Activated naive CD8-positive, alpha-beta T cell treated with anti-CD3 and anti-CD28 coated beads, Interleukin-2, amount 50 U/mL, for 16 hours (primary cell): ENCODE results near the gene LRRC27.

Experiments used
- DNase-seq: peaks from one replicate; pipeline ENCODE4 v3.0.0-alpha.2; 2020; ENCODE audit warnings: low read depth, low spot score

Gene LRRC27

GRCh38 chr10:132413226-132414205 is 81.5 kb downstream of the LRRC27 start:
- DNase-seq = no peak

GRCh38 chr10:132414402-132415016 is 82.5 kb downstream of the LRRC27 start:
- no peak for DNase-seq

GRCh38 chr10:132415255-132415654 is 83.3 kb downstream of the LRRC27 start:
- no peak for DNase-seq

DNA sequence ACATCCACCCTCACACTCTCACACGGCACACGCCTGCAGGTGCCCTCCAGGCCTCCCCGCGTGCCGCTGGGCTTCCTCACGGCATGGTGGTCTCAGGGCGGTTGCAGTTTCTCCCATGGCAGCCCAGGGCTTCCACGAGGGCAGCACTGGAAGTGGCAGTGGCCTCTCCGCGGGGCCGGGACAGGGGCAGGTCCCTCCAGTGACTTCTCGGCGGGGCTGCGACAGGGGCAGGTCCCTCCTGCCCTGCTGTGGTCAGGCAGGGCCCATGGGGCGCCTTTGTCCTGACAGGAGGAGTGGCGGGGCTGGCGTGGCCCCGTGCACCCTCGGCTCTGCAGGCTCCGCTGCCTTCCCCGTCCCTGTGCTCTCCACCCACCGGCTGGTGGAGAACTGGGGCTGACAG is 84.0 kb downstream of the LRRC27 start:
- no peak for DNase-seq

GRCh38 chr10:132416566-132417256 is 84.7 kb downstream of the LRRC27 start:
- DNase-seq = no peak

DNA sequence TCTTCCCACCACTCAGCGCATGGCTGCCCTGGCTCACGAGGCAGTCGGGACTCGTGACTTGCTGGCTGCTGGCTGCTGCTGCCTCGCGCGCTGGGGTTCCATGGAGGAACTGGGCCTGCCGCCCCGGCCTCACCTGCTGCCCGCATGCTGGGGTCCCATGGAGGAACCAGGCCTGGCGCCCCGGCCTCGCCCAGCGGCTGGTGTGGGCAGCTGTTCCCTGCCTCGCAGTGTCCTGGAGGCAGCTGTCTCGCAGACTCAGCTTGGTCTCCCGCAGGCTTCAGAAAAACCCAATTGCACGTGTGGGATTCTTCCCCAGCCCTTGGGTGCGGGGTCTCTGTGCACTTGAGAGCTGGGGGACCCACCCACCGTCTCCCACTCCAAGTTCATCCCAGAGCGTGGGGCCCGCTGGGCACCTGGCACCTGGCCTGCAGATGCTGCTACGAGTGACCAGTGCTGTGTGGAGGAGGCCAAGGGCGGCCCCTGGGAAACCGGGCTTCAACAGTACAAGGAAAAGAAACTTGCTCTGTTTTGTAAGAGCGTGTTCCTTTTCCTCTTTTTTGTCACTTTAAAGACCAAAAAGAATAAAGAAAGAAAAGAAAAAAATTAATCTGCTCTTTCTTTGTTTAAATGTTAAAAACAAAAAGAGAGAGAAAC is 85.4 kb downstream of the LRRC27 start:
- DNase-seq = no peak

DNA sequence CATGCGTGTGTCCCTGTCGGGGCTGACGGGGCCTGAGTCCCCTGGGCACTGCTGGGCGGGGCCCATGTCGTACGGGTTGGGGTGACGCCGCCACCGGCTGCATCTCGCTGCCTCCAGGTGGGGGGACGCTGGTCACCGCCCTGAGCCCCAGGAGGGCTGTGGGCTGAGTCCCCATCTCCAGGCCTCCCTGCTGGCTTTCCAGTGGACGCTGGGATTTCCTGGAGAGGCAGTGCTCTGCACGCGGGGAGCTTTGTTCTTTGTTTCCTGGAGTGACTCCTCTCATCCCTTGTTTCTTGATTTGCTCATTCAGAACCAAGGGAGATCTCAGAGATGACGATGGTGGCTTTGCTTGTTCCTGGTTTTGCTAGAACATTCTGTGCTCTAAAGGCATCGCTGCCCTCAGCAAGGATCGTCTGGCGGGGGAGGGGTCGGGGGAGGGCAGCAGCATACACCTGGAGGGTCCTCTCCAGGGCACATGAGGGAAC is 86.0 kb downstream of the LRRC27 start:
- DNase-seq = no peak

- no peak for DNase-seq
These were observed 86.8 kb downstream of the LRRC27 start for GRCh38 chr10:132418527-132419416.

- DNase-seq = no peak
These were observed 87.8 kb downstream of the LRRC27 start for GRCh38 chr10:132419538-132420468.

DNA sequence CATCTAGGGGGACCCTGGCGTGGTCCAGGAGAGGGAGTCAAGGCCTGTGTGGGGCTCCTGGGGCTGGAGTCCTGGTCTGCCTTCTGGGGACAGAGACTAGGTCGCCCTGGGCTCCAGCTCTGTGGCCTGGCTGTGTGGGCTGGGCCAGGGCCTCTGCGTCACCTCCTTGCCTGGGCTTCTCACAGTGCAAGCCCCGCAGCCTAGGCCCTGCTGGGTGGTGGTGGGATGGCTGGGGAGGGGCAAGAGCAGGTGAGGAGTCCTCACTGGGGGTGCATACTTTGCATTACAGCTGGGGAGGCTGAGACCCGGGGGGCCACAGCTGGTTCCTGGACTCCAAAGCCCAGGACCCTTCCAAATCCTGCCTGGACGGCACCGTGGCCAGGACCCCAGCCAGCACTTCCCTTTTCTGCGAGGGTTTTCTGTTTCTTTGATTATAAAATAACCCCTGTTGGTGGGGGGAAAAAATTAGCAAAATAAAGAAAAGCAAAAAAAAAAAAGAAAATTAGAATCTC is 88.5 kb downstream of the LRRC27 start:
- no peak for DNase-seq

DNA sequence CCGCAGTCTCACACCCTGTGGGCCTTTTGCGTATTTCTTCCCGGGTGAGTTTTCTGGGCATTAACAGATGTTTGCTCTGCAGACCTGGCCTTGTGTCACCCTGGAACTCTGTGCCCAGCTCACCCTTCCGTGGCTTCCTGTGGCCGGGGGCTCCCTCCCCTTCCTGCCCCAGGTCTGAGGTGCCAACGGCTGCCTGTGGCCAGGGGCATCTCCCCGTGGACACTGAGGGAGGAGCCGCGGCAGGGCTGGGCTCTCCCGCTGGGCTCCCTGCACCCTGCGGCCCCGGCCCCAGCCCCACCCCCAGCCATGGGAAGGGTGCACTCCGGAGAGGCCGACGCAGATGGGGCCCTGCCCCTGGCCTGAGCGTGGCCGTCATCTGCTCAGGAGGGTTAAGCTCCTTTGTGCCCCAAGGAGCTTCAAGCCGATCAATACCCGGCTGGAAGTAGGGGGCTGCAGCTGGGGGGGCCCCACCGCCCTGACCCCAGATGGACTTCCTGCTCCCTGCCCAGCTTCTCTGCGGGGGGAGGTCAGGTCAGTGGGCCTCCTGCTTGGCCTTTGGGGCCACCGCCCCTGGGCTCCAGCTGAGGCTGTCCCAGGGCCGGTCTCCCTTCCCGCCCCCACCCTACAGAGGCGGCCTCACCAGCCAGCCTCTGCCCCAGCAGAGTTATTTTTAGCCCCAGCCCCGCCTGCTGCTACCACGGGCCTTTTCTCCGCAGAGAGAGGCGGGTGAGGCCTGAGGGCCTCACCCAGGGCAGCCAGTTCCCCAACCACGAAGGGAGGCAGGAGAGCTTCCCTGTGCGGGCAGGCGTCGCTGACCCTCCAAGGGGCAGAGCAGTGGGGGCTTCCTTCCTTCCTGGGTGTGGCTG is 89.2 kb downstream of the LRRC27 start:
- no peak for DNase-seq

GRCh38 chr10:132421847-132422751 is 90.1 kb downstream of the LRRC27 start:
- no peak for DNase-seq

GRCh38 chr10:132422903-132423825 is 91.2 kb downstream of the LRRC27 start:
- DNase-seq = no peak

DNA sequence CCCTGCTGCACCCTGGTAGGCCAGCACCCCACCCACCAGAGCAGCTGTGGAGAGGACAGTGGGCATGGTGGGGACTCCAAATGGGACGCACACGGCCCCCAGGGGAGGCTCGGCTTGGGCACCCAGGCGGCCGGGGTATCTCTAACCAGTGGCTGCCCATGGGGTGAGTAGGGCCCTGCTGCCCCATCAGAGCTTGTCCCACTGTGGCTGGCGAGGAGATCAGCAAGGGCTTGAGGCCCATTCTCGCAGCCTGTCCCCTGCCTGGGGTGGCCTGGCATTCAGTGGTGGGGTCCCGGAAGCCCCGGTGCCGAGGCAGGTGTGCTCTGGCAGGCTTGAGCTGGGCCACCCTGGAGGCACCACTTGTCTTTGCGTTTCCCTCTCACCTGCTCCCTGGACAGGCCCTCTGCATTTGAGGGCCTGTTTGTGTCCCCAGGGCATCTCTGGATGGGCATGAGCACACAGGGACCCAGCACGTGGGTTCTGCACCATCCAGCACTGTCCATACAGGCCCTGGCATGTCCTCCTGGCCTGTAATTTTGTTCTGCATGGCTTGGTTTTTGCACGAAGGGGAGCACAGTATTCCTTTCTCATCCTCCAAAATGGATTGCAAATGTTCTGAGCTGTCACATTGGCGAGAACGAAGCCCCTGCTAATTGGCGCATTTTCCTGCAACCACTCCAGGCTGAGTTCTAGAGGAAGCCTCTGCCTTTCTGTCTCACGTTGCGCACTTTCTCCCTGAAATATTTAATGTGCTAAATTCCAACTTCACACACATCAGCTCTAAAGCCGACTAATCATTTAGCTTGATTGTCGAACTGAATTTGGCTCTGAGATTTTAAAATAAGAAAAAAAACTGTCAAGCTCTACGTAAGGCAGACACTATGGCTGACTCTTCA is 92.2 kb downstream of the LRRC27 start:
- DNase-seq = no peak
